Measurements from ENCODE around the gene KCNJ1. TPM values are rescaled to one million over a fixed set of nuclear protein-coding genes. Genes with fewer than 3 reads are reported as not detected.

KCNJ1 gene
- total RNA-seq, 1 donor from 2014 or later: 0.41 TPM

DNA sequence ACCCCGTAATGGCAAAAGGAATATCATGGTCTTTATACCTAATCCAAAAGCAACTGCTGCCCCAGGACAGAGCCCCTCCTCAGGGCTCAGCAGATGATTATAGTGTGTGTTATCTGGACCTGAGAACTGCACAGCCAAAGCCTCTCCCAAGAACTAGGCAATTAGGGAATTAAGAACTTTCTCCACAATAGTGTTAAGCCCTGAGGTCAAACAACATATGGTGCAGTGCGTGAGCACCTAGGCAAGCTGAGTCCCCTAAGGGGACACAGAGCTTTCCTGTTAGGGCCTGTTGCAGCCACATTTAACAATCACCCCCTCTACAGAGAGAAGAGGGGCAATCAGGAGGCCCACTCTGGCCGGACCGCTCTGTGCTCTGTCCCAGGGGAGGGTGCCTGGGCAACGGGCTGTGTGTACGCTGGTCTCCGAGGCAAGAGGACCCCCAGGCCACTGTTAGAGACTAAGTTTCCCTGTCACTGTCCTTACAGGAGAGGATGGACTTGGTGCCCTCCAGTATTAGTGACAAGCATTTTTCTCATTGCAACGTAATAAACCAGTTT is 22.6 kb upstream of the KCNJ1 start:
- peak overlapping the region; percentile 98 for H3K4me2 ChIP-seq
- H3K36me3 Mint-ChIP-seq: no peaks in the 10 kb centered on the region
- H3K27me3 Mint-ChIP-seq (ENCODE audit: insufficient read depth, low read depth): peaks cover 38% of the 10 kb centered on the region
- no peak overlapping the region for H3K27ac Mint-ChIP-seq
- H3K27ac ChIP-seq: no peak overlapping the region
- H3K4me3 ChIP-seq: peak overlapping the region; percentile 60
- H3F3A ChIP-seq (ENCODE audit: low read depth): peaks cover 35% of the 10 kb centered on the region
- H3K9me3 Mint-ChIP-seq: no peaks in the 10 kb centered on the region
- H2AFZ ChIP-seq (replicated peaks): no peak overlapping the region
- no peaks in the 10 kb centered on the region for H3K79me2 ChIP-seq (ENCODE audit: low read depth)
- no peak overlapping the region for H3K9ac ChIP-seq
- H3K36me3 ChIP-seq: no peaks in the 10 kb centered on the region
- H4K20me1 ChIP-seq (ENCODE audit: low read depth): peaks cover 34% of the 10 kb centered on the region
- TF ChIP-seq CTCF (IDR thresholded peaks at IDR 0.05) (no peak), EZH2phosphoT487 (IDR thresholded peaks at IDR 0.05) (no peak), EZH2 (IDR thresholded peaks at IDR 0.05) (no peak)
- H3K27me3 ChIP-seq: peaks cover 84% of the 10 kb centered on the region
- H3K4me3 Mint-ChIP-seq: peak overlapping the region; percentile 88
- H3K4me1 ChIP-seq: peaks cover 34% of the 10 kb centered on the region
- DNase-seq (ENCODE audit: low spot score): peak; percentile 40
- peaks cover 36% of the 10 kb centered on the region for H3K4me1 Mint-ChIP-seq
- H3K9me3 ChIP-seq (ENCODE audit: low read depth): no peaks in the 10 kb centered on the region

DNA sequence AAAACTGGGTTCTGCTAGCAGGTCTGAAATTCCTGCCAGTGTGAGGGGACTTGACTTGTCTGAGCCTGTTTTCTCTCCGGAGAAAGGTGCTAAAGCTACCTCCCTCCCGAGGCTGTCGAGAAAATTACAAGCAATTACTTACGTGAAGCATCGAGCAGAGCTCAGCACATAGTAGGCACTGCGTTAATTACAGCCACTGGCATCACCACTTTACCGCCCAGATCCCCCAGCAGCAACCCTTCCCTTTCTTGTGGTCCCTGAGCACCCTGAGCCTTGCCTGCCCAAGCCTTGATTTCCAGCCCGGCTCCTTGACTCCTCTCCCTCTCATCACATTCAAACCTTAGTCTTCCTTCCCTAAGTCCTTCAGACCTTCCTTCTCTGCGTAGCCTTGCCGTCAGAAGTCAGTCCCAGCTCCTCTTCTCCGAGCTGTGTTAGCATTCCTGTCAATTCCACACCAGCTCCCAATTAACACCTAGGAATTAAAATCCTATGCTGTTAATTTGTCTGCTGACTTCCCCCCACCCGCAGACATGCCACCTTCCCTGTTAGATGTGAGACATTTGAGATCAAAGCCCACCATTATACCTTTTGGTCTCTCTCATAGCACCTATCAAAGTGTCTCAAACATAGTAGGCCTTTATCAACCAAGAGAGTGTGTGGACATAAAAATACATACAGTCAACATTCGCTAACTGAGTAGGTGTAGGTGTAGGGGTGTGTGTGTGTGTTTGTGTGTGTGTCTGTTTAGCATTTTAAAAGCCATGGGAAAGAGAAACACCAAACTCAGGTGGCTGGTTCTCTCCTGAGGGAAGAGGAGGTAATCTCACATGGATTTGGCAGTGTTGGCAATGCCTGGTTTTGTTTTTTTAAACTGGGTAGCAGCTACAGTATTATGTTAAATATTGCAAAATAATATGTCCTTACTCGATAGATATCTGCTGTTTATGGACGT is 21.2 kb upstream of the KCNJ1 start:
- no peak overlapping the region for H3K4me2 ChIP-seq
- H3K27ac ChIP-seq: no peak overlapping the region
- H3K36me3 Mint-ChIP-seq: no peaks in the 10 kb centered on the region
- H3K27me3 Mint-ChIP-seq (ENCODE audit: insufficient read depth, low read depth): peaks cover 35% of the 10 kb centered on the region
- H3K36me3 ChIP-seq: no peaks in the 10 kb centered on the region
- H3K27ac Mint-ChIP-seq: no peak overlapping the region
- peaks cover 30% of the 10 kb centered on the region for H4K20me1 ChIP-seq (ENCODE audit: low read depth)
- peaks cover 82% of the 10 kb centered on the region for H3K27me3 ChIP-seq
- DNase-seq (ENCODE audit: low spot score): peak; percentile 62
- H3K4me1 ChIP-seq: peaks cover 27% of the 10 kb centered on the region
- no peaks in the 10 kb centered on the region for H3K79me2 ChIP-seq (ENCODE audit: low read depth)
- peaks cover 31% of the 10 kb centered on the region for H3K4me1 Mint-ChIP-seq
- no peak for TF ChIP-seq EZH2 (IDR thresholded peaks at IDR 0.05)
- TF ChIP-seq EZH2phosphoT487 (IDR thresholded peaks at IDR 0.05): no peak
- peak; percentile 39 for TF ChIP-seq CTCF (IDR thresholded peaks at IDR 0.05)
- H3K9ac ChIP-seq: no peak overlapping the region
- peaks cover 26% of the 10 kb centered on the region for H3F3A ChIP-seq (ENCODE audit: low read depth)
- no peak overlapping the region for H3K4me3 ChIP-seq
- no peak overlapping the region for H3K4me3 Mint-ChIP-seq
- no peaks in the 10 kb centered on the region for H3K9me3 Mint-ChIP-seq
- H2AFZ ChIP-seq (replicated peaks): no peak overlapping the region
- no peaks in the 10 kb centered on the region for H3K9me3 ChIP-seq (ENCODE audit: low read depth)

DNA sequence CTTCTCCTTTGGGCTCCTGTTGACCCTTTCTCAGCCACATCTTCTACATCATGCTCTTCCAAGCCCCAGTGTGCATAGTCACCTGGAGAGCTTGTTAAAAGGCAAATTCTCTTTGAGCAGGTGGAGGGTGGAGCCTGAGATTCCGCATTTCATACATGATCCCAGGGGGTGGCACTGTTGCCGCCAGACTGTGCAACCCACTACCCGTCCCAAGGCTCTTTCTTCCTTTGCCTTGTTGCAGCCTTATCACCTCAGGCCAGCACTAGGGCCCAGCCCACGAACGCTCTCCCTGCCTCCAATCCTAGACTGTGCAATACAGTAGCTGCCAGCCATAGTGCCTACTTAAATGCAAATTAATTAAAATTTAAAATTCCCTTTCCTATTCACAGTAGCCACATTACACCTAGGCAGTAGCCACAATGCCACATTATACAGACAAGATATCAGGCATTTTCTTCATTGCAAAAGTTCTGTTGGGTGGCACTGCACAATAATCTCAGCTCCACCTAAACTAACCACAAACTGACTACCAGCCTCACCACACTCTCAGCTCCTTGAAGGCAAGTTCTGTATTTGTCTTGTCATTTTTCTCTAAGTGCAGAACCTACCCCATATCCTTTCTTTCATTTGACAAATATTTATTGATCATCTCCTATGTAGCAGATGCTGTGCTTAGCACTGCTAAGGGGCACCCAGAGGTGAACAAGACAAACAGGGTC is 19.5 kb upstream of the KCNJ1 start:
- TF ChIP-seq EZH2phosphoT487 (IDR thresholded peaks at IDR 0.05) (no peak), EZH2 (IDR thresholded peaks at IDR 0.05) (no peak), CTCF (IDR thresholded peaks at IDR 0.05) (peak; percentile 43)
- H3F3A ChIP-seq (ENCODE audit: low read depth): peaks cover 9% of the 10 kb centered on the region
- no peak overlapping the region for H3K4me2 ChIP-seq
- H3K79me2 ChIP-seq (ENCODE audit: low read depth): no peaks in the 10 kb centered on the region
- peak; percentile 54 for DNase-seq (ENCODE audit: low spot score)
- H3K27me3 ChIP-seq: peaks cover 88% of the 10 kb centered on the region
- Mint-ChIP-seq H3K4me3 (no peak overlapping the region), H3K36me3 (no peaks in the 10 kb centered on the region), H3K27me3 (ENCODE audit: insufficient read depth, low read depth) (peaks cover 31% of the 10 kb centered on the region), H3K9me3 (no peaks in the 10 kb centered on the region), H3K4me1 (peaks cover 16% of the 10 kb centered on the region), H3K27ac (no peak overlapping the region)
- no peak overlapping the region for H3K9ac ChIP-seq
- no peak overlapping the region for H2AFZ ChIP-seq (replicated peaks)
- H3K27ac ChIP-seq: no peak overlapping the region
- H3K4me3 ChIP-seq: no peak overlapping the region
- H4K20me1 ChIP-seq (ENCODE audit: low read depth): peaks cover 14% of the 10 kb centered on the region
- no peaks in the 10 kb centered on the region for H3K9me3 ChIP-seq (ENCODE audit: low read depth)
- no peaks in the 10 kb centered on the region for H3K36me3 ChIP-seq
- H3K4me1 ChIP-seq: peaks cover 12% of the 10 kb centered on the region

Data from neural progenitor cell (in vitro differentiated cells).